Testis (tissue), 2 donors: ENCODE data around the gene ME1.

Experiments
- CTCF ChIP-seq, 3 experiments: fragments of 450-650 bp in 2 of 3; fragments of 200-600 bp in 1 of 3; sonication (generic) in 1 of 3; IDR thresholded peaks; one replicate each; pipeline ENCODE4 v1.5.1; 2016 to 2019; ENCODE audit warnings: antibody characterized with exemption in 3 of 3, mild to moderate bottlenecking in 2 of 3, moderate library complexity in 1 of 3
- POLR2A ChIP-seq: fragments of 450-650 bp; IDR thresholded peaks from one replicate; pipeline ENCODE4 v1.6.1; 2017; ENCODE audit warnings: antibody characterized with exemption, mild to moderate bottlenecking, moderate library complexity

GRCh38 chr6:83215131-83216047, 215.5 kb downstream of the ME1 start:
- peak; percentile 38 to 68 (median 65) for TF ChIP-seq CTCF (IDR thresholded peaks at IDR 0.05)
- TF ChIP-seq POLR2A = no peak
